SU-DHL-6 (cell line): ENCODE results near the gene OR5AR1.

ENCODE experiments used
- EZH2phosphoT487 ChIP-seq: fragments of 200-600 bp; sonication (generic), shearing (Covaris generic); conservative IDR thresholded peaks from 2 replicates; pipeline ENCODE4 v1.6.1; 2018; ENCODE audit warnings: mild to moderate bottlenecking, antibody characterized with exemption, low read length, moderate library complexity, mixed read lengths
- TF ChIP-seq, protein P1 (sequence below): fragments of 200-600 bp; sonication (generic); IDR thresholded peaks from one replicate; pipeline ENCODE4 v1.5.1; 2017; ENCODE audit warnings: antibody characterized with exemption, mild to moderate bottlenecking, low read length, moderate library complexity; ENCODE audit not compliant: insufficient read depth, poor library complexity, severe bottlenecking

DNA sequence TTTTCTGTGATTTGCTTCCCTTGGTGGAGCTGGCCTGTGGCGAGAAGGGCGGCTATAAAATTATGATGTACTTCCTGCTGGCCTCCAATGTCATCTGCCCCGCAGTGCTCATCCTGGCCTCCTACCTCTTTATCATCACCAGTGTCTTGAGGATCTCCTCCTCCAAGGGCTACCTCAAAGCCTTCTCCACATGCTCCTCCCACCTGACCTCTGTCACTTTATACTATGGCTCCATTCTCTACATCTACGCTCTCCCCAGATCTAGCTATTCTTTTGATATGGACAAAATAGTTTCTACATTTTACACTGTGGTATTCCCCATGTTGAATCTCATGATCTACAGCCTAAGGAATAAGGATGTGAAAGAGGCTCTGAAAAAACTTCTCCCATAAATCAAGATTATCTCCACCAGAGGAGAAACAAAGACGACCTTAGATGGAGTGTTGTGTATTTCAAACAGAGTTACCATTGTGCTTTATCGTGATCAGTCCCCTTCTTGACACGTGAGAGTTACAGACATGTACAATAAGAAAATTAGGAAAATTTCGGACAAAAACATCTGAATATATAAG is 37.5 kb downstream of the OR5AR1 start:
- TF ChIP-seq, protein P1, sequence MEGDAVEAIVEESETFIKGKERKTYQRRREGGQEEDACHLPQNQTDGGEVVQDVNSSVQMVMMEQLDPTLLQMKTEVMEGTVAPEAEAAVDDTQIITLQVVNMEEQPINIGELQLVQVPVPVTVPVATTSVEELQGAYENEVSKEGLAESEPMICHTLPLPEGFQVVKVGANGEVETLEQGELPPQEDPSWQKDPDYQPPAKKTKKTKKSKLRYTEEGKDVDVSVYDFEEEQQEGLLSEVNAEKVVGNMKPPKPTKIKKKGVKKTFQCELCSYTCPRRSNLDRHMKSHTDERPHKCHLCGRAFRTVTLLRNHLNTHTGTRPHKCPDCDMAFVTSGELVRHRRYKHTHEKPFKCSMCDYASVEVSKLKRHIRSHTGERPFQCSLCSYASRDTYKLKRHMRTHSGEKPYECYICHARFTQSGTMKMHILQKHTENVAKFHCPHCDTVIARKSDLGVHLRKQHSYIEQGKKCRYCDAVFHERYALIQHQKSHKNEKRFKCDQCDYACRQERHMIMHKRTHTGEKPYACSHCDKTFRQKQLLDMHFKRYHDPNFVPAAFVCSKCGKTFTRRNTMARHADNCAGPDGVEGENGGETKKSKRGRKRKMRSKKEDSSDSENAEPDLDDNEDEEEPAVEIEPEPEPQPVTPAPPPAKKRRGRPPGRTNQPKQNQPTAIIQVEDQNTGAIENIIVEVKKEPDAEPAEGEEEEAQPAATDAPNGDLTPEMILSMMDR, result no peak
- no peak for TF ChIP-seq EZH2phosphoT487
